BE2C (cell line): ENCODE data around the gene SBF2.

Experiments used
- DNase-seq: peaks from one replicate; pipeline ENCODE4 v3.0.0-alpha.2; 2020
- H3K27me3 ChIP-seq: fragments of 250-450 bp; sonication (Bioruptor Pico); 2 replicates; pipeline ENCODE4 v1.5.1; 2020; ENCODE audit warnings: mild to moderate bottlenecking
- H3K36me3 ChIP-seq: fragments of 250-450 bp; sonication (Bioruptor Pico); 2 replicates; pipeline ENCODE4 v1.5.1; 2020; ENCODE audit warnings: mild to moderate bottlenecking
- H3K4me1 ChIP-seq: fragments of 250-450 bp; sonication (Bioruptor Pico); 2 replicates; pipeline ENCODE4 v1.5.1; 2020
- H3K4me3 ChIP-seq: 2 replicates; pipeline ENCODE4 v1.5.1; 2011; ENCODE audit warnings: low read depth, low read length
- H3K9me3 ChIP-seq: fragments of 250-450 bp; sonication (Bioruptor Pico); 2 replicates; pipeline ENCODE4 v1.5.1; 2020
- CTCF ChIP-seq: IDR thresholded peaks from 2 replicates; pipeline ENCODE4 v1.5.1; 2012; ENCODE audit warnings: mild to moderate bottlenecking, low read depth, low read length

Gene SBF2

GRCh38 chr11:9787981-9788521, 506.0 kb downstream of the SBF2 start:
- no peak overlapping the region for H3K4me3 ChIP-seq
- H3K36me3 ChIP-seq, result no peaks in the 10 kb centered on the region
- no peaks in the 10 kb centered on the region for H3K9me3 ChIP-seq
- no peaks in the 10 kb centered on the region for H3K27me3 ChIP-seq
- DNase-seq, result no peak
- no peaks in the 10 kb centered on the region for H3K4me1 ChIP-seq
- TF ChIP-seq CTCF, result no peak

GRCh38 chr11:9787260-9787659, 506.8 kb downstream of the SBF2 start:
- Histone ChIP-seq H3K36me3 (no peaks in the 10 kb centered on the region), H3K27me3 (no peaks in the 10 kb centered on the region), H3K9me3 (no peaks in the 10 kb centered on the region), H3K4me3 (no peak overlapping the region), H3K4me1 (no peaks in the 10 kb centered on the region)
- no peak for TF ChIP-seq CTCF
- DNase-seq, result no peak

- H3K27me3 ChIP-seq, result no peaks in the 10 kb centered on the region
- H3K9me3 ChIP-seq, result no peaks in the 10 kb centered on the region
- H3K4me3 ChIP-seq, result no peak overlapping the region
- H3K4me1 ChIP-seq, result no peaks in the 10 kb centered on the region
- TF ChIP-seq CTCF, result no peak
- DNase-seq, result no peak
- no peaks in the 10 kb centered on the region; the same call in 1 of the 2 replicates for H3K36me3 ChIP-seq
Measured at GRCh38 chr11:9784602-9785315, 509.3 kb downstream of the SBF2 start.

GRCh38 chr11:9783986-9784385, 510.0 kb downstream of the SBF2 start:
- no peak for DNase-seq
- no peaks in the 10 kb centered on the region; the same call in 1 of the 2 replicates for H3K36me3 ChIP-seq
- TF ChIP-seq CTCF, result no peak

GRCh38 chr11:9780929-9781328, 513.1 kb downstream of the SBF2 start:
- Histone ChIP-seq H3K36me3 (no peaks in the 10 kb centered on the region; the same call in 1 of the 2 replicates), H3K9me3 (no peaks in the 10 kb centered on the region), H3K4me1 (no peaks in the 10 kb centered on the region), H3K27me3 (no peaks in the 10 kb centered on the region), H3K4me3 (no peak overlapping the region)
- no peak for DNase-seq
- TF ChIP-seq CTCF, result no peak

More at GRCh38 chr11:9783986-9784385, 510.0 kb downstream of the SBF2 start:
- H3K9me3 ChIP-seq, result no peaks in the 10 kb centered on the region
- no peaks in the 10 kb centered on the region for H3K4me1 ChIP-seq
- no peak overlapping the region for H3K4me3 ChIP-seq
- no peaks in the 10 kb centered on the region for H3K27me3 ChIP-seq

GRCh38 chr11:9777525-9777924, 516.5 kb downstream of the SBF2 start:
- no peak overlapping the region for H3K4me3 ChIP-seq
- H3K27me3 ChIP-seq, result no peaks in the 10 kb centered on the region
- no peaks in the 10 kb centered on the region; the same call in 1 of the 2 replicates for H3K36me3 ChIP-seq
- no peak for TF ChIP-seq CTCF
- H3K9me3 ChIP-seq, result no peaks in the 10 kb centered on the region
- no peaks in the 10 kb centered on the region for H3K4me1 ChIP-seq
- no peak for DNase-seq
